ENCODE data around the gene LHX5.

LHX5 gene

GRCh38 chr12:113413488-113413939 is 58.2 kb downstream of the LHX5 start:
- DNase-seq (ENCODE audit: low read depth, low spot score): no peak
